HEK293 (cell line): ENCODE measurements around the gene TXNIP.
A peak's percentile ranks its signal among the peaks of the same experiment; 100 is the strongest.

Source experiments
- GLIS1 ChIP-seq: fragments of 450-650 bp; formaldehyde crosslinking; IDR thresholded peaks from 2 replicates; pipeline ENCODE4 v1.5.1; 2016; ENCODE audit warnings: missing biosample characterization, missing genetic modification characterization
- KLF1 ChIP-seq: fragments of 450-650 bp; formaldehyde crosslinking; IDR thresholded peaks from 2 replicates; pipeline ENCODE4 v1.5.1; 2016; ENCODE audit warnings: missing biosample characterization, missing genetic modification characterization
- MZF1 ChIP-seq: fragments of 450-650 bp; formaldehyde crosslinking; IDR thresholded peaks from 2 replicates; pipeline ENCODE4 v1.5.1; 2017; ENCODE audit warnings: missing biosample characterization, missing genetic modification characterization, borderline replicate concordance
- PRDM10 ChIP-seq: fragments of 450-650 bp; formaldehyde crosslinking; IDR thresholded peaks from 2 replicates; pipeline ENCODE4 v1.5.1; 2016; ENCODE audit warnings: missing biosample characterization, missing genetic modification characterization
- SP7 ChIP-seq: fragments of 450-650 bp; formaldehyde crosslinking; IDR thresholded peaks from 2 replicates; pipeline ENCODE4 v1.5.1; 2016; ENCODE audit warnings: missing biosample characterization, missing genetic modification characterization
- ZBTB10 ChIP-seq: fragments of 450-650 bp; formaldehyde crosslinking; IDR thresholded peaks from 2 replicates; pipeline ENCODE4 v1.5.1; 2016; ENCODE audit warnings: missing biosample characterization, missing genetic modification characterization
- ZBTB11 ChIP-seq: fragments of 450-650 bp; formaldehyde crosslinking; conservative IDR thresholded peaks from 2 replicates; pipeline ENCODE4 v1.5.1; 2016; ENCODE audit warnings: low read depth, missing biosample characterization, missing genetic modification characterization
- ZBTB7A ChIP-seq: fragments of 450-650 bp; formaldehyde crosslinking; IDR thresholded peaks from 2 replicates; pipeline ENCODE4 v1.5.1; 2016; ENCODE audit warnings: low read depth, missing biosample characterization, missing genetic modification characterization
- ZNF2 ChIP-seq: fragments of 450-650 bp; formaldehyde crosslinking; IDR thresholded peaks from 2 replicates; pipeline ENCODE4 v1.5.1; 2016; ENCODE audit warnings: missing biosample characterization, missing genetic modification characterization
- ZNF398 ChIP-seq: fragments of 450-650 bp; formaldehyde crosslinking; IDR thresholded peaks from 2 replicates; pipeline ENCODE4 v1.5.1; 2017; ENCODE audit warnings: missing biosample characterization, missing genetic modification characterization
- ZNF501 ChIP-seq: fragments of 450-650 bp; formaldehyde crosslinking; IDR thresholded peaks from 2 replicates; pipeline ENCODE4 v1.5.1; 2016; ENCODE audit warnings: missing biosample characterization, missing genetic modification characterization
- ZNF530 ChIP-seq: fragments of 450-650 bp; formaldehyde crosslinking; IDR thresholded peaks from 2 replicates; pipeline ENCODE4 v1.5.1; 2016; ENCODE audit warnings: low read depth, missing biosample characterization, missing genetic modification characterization
- ZNF558 ChIP-seq: fragments of 450-650 bp; formaldehyde crosslinking; IDR thresholded peaks from 2 replicates; pipeline ENCODE4 v1.5.1; 2016; ENCODE audit warnings: missing biosample characterization, missing genetic modification characterization
- ZNF600 ChIP-seq: fragments of 450-650 bp; formaldehyde crosslinking; IDR thresholded peaks from 2 replicates; pipeline ENCODE4 v1.5.1; 2016; ENCODE audit warnings: missing biosample characterization, missing genetic modification characterization

Gene TXNIP

GRCh38 chr1:145962157-145963102, 33.9 kb downstream of the TXNIP start (continued):
- TF ChIP-seq ZBTB11 (tag by site-specific recombination) (0 out of 2 replicates have a peak, but pooled peaks have one; percentile 20), ZNF530 (no peak), ZNF558 (tag by site-specific recombination) (no peak), PRDM10 (0 out of 2 replicates have a peak, but pooled peaks have one; percentile 9), ZNF600 (tag by site-specific recombination) (peak; percentile 80), KLF1 (tag by site-specific recombination) (no peak), ZNF2 (peak; percentile 55; the same call in 1 of the 2 replicates), ZBTB10 (tag by site-specific recombination) (peak; percentile 51; the same call in 1 of the 2 replicates), GLIS1 (tag by site-specific recombination) (peak; percentile 31; the same call in 1 of the 2 replicates), MZF1 (tag by site-specific recombination) (peak; percentile 55; the same call in 1 of the 2 replicates), ZNF398 (tag by site-specific recombination) (peak; percentile 72), SP7 (no peak), ZBTB7A (tag by site-specific recombination) (no peak), ZNF501 (peak; percentile 33; the same call in 1 of the 2 replicates)
